ENCODE measurements around the gene CEACAM6.

CEACAM6 gene

GRCh38 chr19:41801792-41802211 is 46.5 kb downstream of the CEACAM6 start:
- Mint-ChIP-seq H3K27ac (no peak overlapping the region), H3K9me3 (no peaks in the 10 kb centered on the region), H3K4me3 (no peak overlapping the region), H3K36me3 (no peaks in the 10 kb centered on the region), H3K27me3 (no peaks in the 10 kb centered on the region), H3K4me1 (peaks cover 3% of the 10 kb centered on the region)

- H3K4me3 Mint-ChIP-seq: no peak overlapping the region
- no peaks in the 10 kb centered on the region for H3K36me3 Mint-ChIP-seq
- no peaks in the 10 kb centered on the region for H3K27me3 Mint-ChIP-seq
- H3K9me3 Mint-ChIP-seq: no peaks in the 10 kb centered on the region
- H3K27ac Mint-ChIP-seq: no peak overlapping the region
- peaks cover 3% of the 10 kb centered on the region for H3K4me1 Mint-ChIP-seq
Measured at GRCh38 chr19:41802770-41803169, 47.4 kb downstream of the CEACAM6 start.

GRCh38 chr19:41804336-41804735 is 49.0 kb downstream of the CEACAM6 start:
- H3K4me1 Mint-ChIP-seq: peaks cover 3% of the 10 kb centered on the region
- H3K9me3 Mint-ChIP-seq: no peaks in the 10 kb centered on the region
- H3K27ac Mint-ChIP-seq: no peak overlapping the region
- H3K27me3 Mint-ChIP-seq: no peaks in the 10 kb centered on the region
- no peaks in the 10 kb centered on the region for H3K36me3 Mint-ChIP-seq
- H3K4me3 Mint-ChIP-seq: no peak overlapping the region

GRCh38 chr19:41807176-41807575 is 51.8 kb downstream of the CEACAM6 start:
- no peaks in the 10 kb centered on the region for H3K36me3 Mint-ChIP-seq
- H3K27ac Mint-ChIP-seq: no peak overlapping the region
- H3K4me3 Mint-ChIP-seq: no peak overlapping the region
- peaks cover 3% of the 10 kb centered on the region for H3K4me1 Mint-ChIP-seq
- H3K27me3 Mint-ChIP-seq: peaks cover 6% of the 10 kb centered on the region
- H3K9me3 Mint-ChIP-seq: no peaks in the 10 kb centered on the region

- Mint-ChIP-seq H3K27ac (peak overlapping the region; percentile 46), H3K36me3 (no peaks in the 10 kb centered on the region), H3K27me3 (peaks cover 6% of the 10 kb centered on the region), H3K4me1 (no peaks in the 10 kb centered on the region), H3K9me3 (no peaks in the 10 kb centered on the region), H3K4me3 (no peak overlapping the region)
Measured at GRCh38 chr19:41808663-41809566, 53.6 kb downstream of the CEACAM6 start.

- Mint-ChIP-seq H3K27me3 (peaks cover 6% of the 10 kb centered on the region), H3K27ac (no peak overlapping the region), H3K9me3 (no peaks in the 10 kb centered on the region), H3K36me3 (no peaks in the 10 kb centered on the region), H3K4me1 (peaks cover 8% of the 10 kb centered on the region), H3K4me3 (no peak overlapping the region)
Measured at GRCh38 chr19:41810301-41810700, 55.0 kb downstream of the CEACAM6 start.

- Mint-ChIP-seq H3K27ac (no peak overlapping the region), H3K4me3 (no peak overlapping the region)
Measured at GRCh38 chr19:41811036-41811435, 55.7 kb downstream of the CEACAM6 start.

GRCh38 chr19:41811981-41812380 is 56.7 kb downstream of the CEACAM6 start:
- H3K27ac Mint-ChIP-seq: no peak overlapping the region
- H3K4me3 Mint-ChIP-seq: no peak overlapping the region
- peaks cover 6% of the 10 kb centered on the region for H3K27me3 Mint-ChIP-seq
- no peaks in the 10 kb centered on the region for H3K36me3 Mint-ChIP-seq
- H3K9me3 Mint-ChIP-seq: no peaks in the 10 kb centered on the region
- peaks cover 10% of the 10 kb centered on the region for H3K4me1 Mint-ChIP-seq

More at GRCh38 chr19:41811036-41811435, 55.7 kb downstream of the CEACAM6 start:
- Mint-ChIP-seq H3K36me3 (no peaks in the 10 kb centered on the region), H3K9me3 (no peaks in the 10 kb centered on the region), H3K4me1 (peaks cover 10% of the 10 kb centered on the region), H3K27me3 (peaks cover 6% of the 10 kb centered on the region)

- Mint-ChIP-seq H3K4me1 (peaks cover 10% of the 10 kb centered on the region), H3K4me3 (no peak overlapping the region)
Measured at GRCh38 chr19:41813911-41814310, 58.6 kb downstream of the CEACAM6 start.

GRCh38 chr19:41815301-41815700 is 60.0 kb downstream of the CEACAM6 start:
- Mint-ChIP-seq H3K27me3 (no peaks in the 10 kb centered on the region), H3K27ac (no peak overlapping the region), H3K9me3 (no peaks in the 10 kb centered on the region), H3K4me1 (peaks cover 10% of the 10 kb centered on the region), H3K4me3 (no peak overlapping the region), H3K36me3 (no peaks in the 10 kb centered on the region)

More at GRCh38 chr19:41813911-41814310, 58.6 kb downstream of the CEACAM6 start:
- H3K27ac Mint-ChIP-seq: no peak overlapping the region
- peaks cover 6% of the 10 kb centered on the region for H3K27me3 Mint-ChIP-seq
- no peaks in the 10 kb centered on the region for H3K36me3 Mint-ChIP-seq
- H3K9me3 Mint-ChIP-seq: no peaks in the 10 kb centered on the region

GRCh38 chr19:41816761-41817160 is 61.4 kb downstream of the CEACAM6 start:
- Mint-ChIP-seq H3K27me3 (peaks cover 4% of the 10 kb centered on the region), H3K27ac (no peak overlapping the region)

GRCh38 chr19:41821003-41821735 is 65.8 kb downstream of the CEACAM6 start:
- Mint-ChIP-seq H3K27me3 (peaks cover 12% of the 10 kb centered on the region), H3K4me1 (no peaks in the 10 kb centered on the region), H3K36me3 (no peaks in the 10 kb centered on the region), H3K4me3 (no peak overlapping the region), H3K9me3 (no peaks in the 10 kb centered on the region), H3K27ac (no peak overlapping the region)

More at GRCh38 chr19:41816761-41817160, 61.4 kb downstream of the CEACAM6 start:
- Mint-ChIP-seq H3K36me3 (no peaks in the 10 kb centered on the region), H3K4me1 (peaks cover 10% of the 10 kb centered on the region), H3K9me3 (no peaks in the 10 kb centered on the region), H3K4me3 (no peak overlapping the region)

All from activated naive CD4-positive, alpha-beta T cell treated with anti-CD3 and anti-CD28 coated beads, Interleukin-2, amount 50 U/mL, for 24 hours (primary cell).